CD4-positive, alpha-beta T cell treated with Interleukin-15 for 1 hour (primary cell): Measurements from ENCODE around the gene EXOC6B.

ENCODE experiments used
- DNase-seq: peaks from one replicate; pipeline ENCODE4 v3.0.0-alpha.2; 2020

Gene EXOC6B

DNA sequence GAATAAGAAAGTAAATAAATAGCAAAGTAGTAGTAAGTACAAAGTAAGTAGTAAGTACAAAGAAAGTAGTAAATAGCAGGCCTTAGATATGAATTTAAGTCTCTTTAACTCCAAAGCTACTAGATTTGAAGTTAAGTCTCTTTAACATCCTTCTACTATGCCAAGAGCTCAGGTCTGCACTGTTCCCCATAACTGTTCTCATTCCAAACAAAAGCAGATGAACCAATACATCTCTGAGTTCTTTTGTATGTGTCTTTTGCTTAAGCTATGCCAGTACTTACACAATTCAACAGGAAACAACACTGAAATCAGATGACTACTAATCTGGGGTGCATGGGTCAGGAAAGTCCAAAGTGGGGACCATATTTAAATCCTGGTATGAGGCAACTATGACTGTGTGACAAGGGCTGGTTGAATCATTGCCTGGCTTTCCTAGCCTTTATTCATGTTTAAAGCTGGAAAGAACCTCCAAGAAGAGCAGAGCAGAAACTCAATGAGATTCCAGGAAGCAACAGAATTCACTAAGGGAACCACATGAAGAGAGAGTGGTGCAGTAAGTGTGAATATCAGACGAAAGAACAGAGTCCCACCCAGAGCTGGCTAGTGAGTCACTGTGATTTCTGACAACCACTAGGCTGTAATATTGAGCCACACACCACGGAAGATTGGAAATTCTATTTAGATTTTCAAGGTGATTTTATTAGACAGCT, 627.1 kb downstream of the EXOC6B start:
- DNase-seq, result no peak

- no peak for DNase-seq
Measured at GRCh38 chr2:72193723-72194122, 632.1 kb downstream of the EXOC6B start.

DNA sequence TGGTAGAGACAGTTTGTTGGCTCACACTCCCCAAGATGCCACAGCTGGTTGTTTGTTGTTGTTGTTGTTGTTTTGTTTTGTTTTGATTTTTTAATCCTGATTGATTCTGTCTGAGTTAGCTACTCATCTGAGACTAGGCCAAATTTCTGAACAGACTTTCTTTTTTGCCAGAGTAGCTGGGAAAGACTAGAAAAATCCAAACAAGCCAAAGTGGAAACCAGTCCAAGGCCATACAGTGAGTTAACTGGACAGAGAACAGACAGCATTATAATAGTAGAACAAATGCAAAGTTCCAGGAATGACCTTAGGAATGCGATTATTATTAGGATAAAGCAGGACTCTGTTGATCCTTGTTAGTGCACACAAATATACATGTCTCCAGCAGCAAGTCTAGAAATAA, 634.4 kb downstream of the EXOC6B start:
- no peak for DNase-seq

DNA sequence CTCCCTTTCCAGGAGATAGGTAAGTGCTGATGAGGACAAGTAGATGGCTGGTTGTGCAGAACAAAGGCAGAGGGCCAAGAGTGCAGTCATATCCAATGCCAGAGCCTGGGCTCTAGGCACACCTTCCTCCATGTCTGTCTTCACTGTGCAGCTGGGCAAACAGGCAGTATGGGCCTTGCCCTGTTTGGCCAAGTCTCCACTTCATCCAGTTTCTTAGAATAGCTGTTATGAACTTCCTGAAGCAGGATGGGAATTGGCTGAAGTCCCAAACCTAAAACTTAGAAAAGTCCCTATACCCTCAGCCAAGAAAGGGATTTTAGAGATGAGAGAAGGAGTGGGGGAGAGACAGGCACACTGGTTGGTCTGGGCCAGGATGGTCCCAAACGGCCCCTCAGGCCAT, 640.6 kb downstream of the EXOC6B start:
- DNase-seq, result no peak

DNA sequence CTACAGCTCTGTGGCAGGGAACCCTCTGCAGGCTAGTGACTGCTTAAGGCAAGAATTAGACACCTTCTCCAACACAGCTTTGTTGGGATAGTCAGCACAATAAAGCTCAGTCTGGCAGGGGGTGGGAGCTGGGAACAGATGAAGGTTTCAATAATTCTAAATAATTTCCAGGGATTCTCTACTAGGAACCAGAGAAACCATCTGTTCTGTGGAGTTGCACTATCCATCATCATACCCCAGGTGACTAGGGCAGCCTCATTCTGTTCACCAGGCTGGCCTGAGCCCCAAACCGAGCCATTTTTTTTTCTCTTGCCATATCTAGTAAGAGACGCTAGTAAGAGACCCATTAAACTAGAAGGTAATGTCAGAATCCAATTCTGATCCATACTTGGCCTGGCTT, 642.4 kb downstream of the EXOC6B start:
- DNase-seq, result no peak

DNA sequence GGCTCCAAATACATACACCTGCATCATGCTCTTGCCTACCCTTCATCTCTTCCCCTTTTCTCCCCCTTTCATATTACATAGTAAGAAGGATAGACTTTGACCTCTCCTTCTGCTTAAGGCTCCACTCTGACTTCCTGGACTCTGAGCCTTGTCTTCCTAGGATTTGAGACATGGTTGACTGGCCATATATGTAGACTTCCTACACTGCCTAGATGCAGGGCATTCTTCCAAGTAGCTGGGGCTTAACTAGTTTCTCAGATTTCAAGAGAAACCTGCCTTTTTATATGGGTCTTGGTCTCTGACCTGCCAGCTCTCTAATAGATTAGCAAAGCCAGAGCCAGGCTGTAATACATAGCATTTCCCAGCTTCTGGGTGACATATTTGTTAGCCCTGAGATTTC, 642.8 kb downstream of the EXOC6B start:
- no peak for DNase-seq

GRCh38 chr2:72182547-72182946, 643.3 kb downstream of the EXOC6B start:
- no peak for DNase-seq

DNA sequence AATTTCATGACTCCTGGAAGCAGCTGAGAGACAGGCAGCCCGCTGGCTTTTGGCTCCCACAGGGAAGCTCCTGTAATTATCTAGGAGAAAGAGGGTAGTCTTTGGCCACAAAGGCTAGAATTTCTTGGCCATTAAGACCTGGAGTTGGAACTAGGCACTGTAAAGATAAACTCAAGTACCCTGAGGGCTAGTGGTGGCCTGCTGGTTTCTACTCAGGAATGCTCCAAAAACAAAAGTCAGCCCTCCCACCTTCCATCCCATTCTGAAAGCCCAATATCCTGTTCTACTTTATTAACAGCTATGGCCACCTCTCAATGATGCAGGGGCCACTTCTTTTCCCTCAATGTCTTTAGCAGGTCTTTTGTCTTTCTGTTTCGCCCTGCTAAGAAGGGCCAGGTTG, 644.2 kb downstream of the EXOC6B start:
- no peak for DNase-seq

DNA sequence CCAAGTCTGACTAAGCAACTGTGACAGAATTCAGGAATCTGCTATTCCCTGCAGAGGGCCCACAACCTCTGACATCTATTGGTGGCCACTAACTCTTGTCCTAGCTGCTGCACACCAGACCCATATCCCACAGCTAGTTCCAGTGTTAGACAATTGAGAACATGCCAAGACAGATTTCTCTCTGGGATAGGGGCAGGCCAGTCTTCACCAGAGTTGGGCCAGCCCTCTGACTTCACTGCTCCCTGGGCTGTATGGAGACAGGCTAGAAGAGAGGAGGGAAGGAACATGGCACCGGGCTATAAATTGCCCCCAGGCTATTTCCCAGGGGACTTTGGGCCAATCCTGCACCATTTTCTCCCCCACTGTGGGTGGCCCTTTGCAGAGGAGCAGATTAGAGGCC, 645.5 kb downstream of the EXOC6B start:
- DNase-seq, result no peak

GRCh38 chr2:72178551-72178950, 647.3 kb downstream of the EXOC6B start:
- no peak for DNase-seq

DNA sequence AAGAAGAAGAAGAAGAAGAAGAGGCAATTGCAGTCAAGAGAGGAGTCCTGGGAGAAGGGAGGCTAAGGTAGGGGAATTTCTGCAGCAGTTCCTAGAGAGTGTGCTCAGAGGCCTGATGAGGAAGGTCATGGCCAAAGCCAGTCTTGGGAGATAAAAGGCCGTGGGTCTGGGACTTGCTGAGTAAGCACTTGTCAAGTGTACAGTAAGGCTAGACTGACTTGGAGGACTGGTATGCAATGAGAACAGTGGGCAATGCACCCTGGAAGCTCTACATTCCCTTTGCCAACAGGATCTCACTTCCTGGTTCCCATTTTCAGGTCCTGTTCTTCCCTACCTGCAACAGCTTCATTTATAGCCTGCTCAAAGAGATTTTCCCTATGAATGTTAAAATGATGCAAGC, 649.6 kb downstream of the EXOC6B start:
- no peak for DNase-seq

- no peak for DNase-seq
Measured at GRCh38 chr2:72175636-72176035, 650.2 kb downstream of the EXOC6B start.

DNA sequence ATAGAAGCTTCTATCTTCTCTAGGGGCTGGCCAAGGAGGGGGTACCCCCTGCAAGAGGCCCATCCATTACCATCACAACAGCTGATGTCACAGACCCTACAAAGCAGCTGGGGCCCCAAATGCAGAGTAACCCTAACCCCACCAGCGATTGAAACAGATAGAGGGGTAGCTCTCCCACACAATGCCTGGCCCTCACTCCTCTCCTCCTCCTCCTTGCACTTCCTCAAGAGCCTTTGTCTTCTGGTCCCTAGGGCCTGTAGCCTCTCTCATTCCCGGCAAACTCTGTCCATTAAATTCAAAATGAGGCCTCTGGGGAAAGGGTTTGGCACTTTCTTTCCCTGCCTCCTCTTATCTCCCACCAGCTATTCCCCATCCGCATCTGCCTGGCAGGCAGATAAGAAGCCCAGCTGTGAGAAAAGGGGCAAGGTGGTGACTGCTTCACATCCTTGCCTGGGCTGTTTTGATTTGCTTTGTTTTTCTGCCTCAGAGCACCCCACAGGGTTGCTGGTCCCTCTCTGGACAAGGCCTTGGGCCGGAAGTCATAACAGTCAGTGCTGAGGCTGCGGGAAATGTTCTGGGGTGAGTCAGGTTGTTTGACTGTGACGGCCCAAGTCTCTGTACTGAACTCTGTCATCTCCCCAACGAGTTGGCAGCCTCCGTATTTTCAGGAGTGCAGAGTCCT, 652.1 kb downstream of the EXOC6B start:
- no peak for DNase-seq

DNA sequence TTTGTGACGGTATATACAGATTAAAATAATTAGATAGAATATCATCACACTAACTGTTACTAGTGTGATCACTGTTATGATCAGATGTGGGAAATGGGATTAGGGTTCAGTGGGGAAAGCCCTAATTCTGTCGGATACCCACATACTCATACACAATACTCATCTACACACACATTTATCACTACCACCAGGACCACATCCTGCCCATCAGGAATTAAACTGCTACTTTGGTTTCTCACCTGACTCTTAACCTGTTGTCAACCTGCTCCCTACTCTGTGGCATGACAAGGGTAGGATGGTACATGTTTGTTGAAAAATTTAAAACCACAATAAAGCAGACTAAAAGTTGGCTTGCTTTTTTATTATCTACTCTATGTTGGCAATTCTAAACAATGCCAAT, 653.4 kb downstream of the EXOC6B start:
- DNase-seq, result no peak

DNA sequence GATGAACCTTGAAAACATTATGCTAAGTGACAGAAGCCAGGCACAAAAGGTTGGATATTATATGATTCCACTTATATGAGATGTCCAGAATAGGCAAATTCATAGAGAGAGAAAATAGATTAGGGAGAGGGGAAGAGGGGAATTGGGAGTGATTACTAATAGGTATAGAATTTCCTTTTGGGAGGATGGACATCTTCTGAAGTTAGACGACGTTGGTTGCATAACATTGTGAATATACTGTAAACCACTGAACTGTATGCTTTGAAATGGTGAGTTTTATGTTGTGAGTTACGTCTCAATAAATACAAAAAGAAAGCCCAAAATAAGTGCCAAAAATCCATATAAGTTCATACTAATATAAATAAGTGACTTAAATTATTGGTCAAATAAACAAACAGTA, 659.6 kb downstream of the EXOC6B start:
- no peak for DNase-seq

DNA sequence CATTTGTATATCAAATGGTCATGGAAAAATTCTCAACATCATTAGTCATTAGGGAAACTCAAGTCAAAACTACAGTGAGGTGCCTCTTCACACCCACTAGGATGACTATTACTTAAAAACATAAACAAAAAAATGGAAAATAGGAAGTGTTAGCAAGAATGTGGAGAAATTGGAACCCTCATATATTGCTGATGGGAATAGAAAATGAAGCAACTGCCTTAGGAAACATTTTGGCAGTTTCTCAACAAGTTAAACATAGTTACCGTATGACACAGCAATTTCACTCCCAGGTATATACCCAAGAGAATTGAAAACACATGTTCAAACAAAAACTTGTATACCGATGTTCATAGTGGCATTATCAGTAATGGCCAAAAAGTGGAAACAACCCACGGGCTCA, 660.0 kb downstream of the EXOC6B start:
- no peak for DNase-seq

DNA sequence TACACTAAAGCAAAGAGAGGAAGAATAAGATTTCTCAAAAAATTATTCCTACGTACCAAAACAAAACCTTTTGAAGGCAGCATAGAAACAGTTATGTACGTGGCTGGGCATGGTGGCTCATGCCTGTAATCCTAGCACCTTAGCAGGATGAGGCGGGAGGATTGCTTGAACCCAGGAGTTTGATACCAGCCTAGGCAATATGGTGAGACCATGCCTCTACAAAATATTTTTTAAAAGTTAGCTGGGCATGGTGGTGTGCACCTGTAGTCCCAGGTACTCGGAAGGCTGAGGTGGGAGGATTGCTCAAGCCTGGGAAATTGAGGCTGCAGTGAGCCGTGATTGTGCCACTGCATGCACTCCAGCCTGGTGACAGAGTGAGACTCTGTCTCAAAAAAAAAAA, 663.3 kb downstream of the EXOC6B start:
- no peak for DNase-seq

DNA sequence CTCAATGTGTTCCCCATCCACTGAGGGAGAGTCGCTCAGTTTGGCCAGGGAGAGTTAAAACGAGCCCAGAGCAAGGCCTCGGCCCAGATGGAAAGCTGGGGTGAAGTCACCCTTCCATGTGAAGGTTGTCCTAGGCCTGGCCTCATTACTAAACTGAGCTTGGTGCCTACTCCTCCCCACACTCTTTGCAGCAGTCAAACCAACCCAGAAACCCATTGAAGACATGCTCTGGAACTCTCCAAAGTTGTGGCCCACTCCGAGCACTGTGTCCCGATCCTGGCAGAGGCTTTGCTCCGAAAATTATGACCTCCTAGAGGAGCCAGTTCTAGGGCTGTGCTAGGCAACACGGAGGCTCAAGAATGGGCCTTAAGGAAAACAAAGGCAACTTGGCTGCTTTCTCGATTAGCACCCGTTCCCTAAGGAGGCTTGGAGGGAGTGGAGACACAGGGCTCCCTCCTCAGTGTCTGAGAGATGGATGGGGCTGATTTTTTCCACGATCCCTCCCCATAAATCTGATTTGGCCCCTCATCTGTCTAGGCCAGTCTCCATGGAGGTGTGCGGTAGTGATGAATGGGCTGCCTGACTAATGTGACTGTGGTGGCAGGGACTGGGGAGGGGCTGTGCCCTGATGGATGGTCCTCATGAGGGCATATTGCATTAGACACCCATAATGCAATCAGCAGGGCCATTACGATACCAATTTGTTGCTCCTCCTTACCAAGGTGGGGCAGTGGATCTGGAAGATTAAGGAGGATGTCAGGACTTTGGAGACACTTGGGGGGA, 666.4 kb downstream of the EXOC6B start:
- DNase-seq, result no peak

DNA sequence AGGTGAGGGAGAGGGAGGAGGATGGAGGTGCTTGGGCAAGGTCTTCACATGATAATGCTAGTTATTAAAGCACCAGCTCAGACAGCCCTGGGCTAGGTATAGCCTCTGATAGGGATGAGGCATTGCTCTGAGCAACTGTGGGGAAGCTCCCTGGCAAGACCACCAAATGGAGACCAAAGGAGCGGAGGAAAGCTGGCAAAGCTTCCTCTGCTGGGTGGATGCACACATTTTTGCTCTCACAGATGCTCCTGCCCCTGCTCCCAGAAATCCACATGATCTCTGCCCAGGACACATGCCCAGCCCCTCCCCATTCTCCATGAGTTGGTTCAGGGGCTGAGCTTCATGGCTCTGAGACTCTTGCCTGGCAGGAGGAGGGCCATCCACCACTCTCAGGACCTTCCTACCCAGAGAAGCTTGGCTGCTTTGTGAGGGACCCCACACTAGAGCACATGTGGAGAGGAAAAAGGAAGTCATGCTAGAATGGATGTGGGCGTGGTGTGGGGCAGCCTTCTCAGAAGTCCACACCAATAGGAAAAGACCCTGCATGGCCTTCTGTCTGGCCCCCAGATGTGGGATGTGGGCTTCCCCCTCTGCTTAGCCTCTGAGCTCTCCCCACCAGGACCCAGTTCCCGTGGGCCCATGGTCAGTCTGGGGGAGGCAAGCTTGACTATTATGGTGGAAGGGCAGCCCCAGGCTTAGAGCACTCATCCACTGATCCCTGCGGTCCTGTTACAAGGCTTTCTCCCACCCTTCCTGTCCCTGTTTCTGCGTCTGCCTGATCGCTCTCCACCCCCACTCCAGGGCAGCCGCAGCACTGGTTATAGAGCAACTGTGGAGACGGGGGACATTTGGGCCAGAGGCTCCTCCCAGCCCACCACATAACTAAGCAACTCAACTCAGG, 667.7 kb downstream of the EXOC6B start:
- DNase-seq, result no peak

GRCh38 chr2:72156872-72157271, 669.0 kb downstream of the EXOC6B start:
- DNase-seq, result no peak

DNA sequence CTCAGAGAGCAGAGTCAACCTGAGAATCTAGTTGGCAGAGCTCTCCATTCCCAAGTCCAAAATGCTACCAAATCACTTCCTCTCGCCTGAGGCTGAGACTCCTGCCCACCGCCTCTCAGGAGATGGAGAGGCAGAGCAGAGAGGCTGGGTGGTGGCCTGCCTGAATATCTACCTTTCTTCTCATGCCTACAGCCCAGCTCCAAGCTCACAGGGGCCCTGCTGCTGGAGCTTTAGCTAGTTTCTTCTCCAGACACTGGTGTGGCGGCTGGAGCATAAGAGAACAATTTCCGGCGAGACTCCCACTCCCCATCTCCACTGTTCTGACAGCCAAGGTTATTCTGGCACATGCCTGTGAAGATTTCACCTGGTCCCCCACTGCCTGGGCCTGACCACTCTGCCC, 670.1 kb downstream of the EXOC6B start:
- DNase-seq, result no peak

DNA sequence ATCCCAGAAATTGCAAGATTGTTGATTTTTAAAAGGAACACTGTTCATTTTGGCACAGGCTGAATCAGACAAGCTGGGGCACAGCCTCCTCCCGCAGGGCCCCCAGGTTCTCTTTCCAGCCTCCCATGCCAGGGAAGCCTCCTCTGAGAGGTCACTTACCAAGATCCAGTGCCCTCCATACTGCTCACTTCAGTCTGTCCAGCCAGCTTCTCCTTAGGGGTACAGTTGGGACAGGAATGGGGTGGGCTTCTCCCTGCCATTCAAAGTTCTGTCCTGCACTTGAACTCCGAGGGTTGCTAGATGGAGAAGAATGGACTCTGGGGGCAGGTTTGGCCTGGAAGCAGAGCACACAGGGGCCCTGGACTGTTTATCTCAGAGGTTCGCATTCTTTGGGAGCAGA, 670.7 kb downstream of the EXOC6B start:
- DNase-seq, result no peak

GRCh38 chr2:72154386-72154975, 671.4 kb downstream of the EXOC6B start:
- no peak for DNase-seq
